HT1080 (cell line): ENCODE data around the gene PDE2A. TPM values are rescaled to one million over a fixed set of nuclear protein-coding genes. Genes with fewer than 3 reads are reported as not detected.

Source experiments
- DNase-seq: peaks from one replicate; pipeline ENCODE4 v3.0.0-alpha.2; 2015; ENCODE audit warnings: low read depth
- total RNA-seq: library from RNA; depleted of rRNA; stranded (reverse); fragments of >200 nt; shearing (Covaris generic); gene quantifications from 2 replicates; pipeline ENCODE4 v1.2.3, GENCODE V29; 2014

The PDE2A gene
- total RNA-seq, 1 experiment from 2014 or later, result 7.7 TPM

GRCh38 chr11:72661486-72661885, 12.7 kb downstream of the PDE2A start:
- no peak for DNase-seq

GRCh38 chr11:72658989-72659640, 15.1 kb downstream of the PDE2A start:
- no peak for DNase-seq

GRCh38 chr11:72657411-72658100, 16.7 kb downstream of the PDE2A start:
- DNase-seq, result no peak

- no peak for DNase-seq
Observed at GRCh38 chr11:72655896-72656464, 18.2 kb downstream of the PDE2A start.

GRCh38 chr11:72655014-72655413, 19.2 kb downstream of the PDE2A start:
- no peak for DNase-seq

- DNase-seq, result no peak
Observed at GRCh38 chr11:72653649-72654048, 20.6 kb downstream of the PDE2A start.

- no peak for DNase-seq
Observed at GRCh38 chr11:72652873-72653630, 21.2 kb downstream of the PDE2A start.

- no peak for DNase-seq
Observed at GRCh38 chr11:72652133-72652532, 22.1 kb downstream of the PDE2A start.

GRCh38 chr11:72649215-72649976, 24.8 kb downstream of the PDE2A start:
- no peak for DNase-seq

- DNase-seq, result no peak
Observed at GRCh38 chr11:72648384-72649136, 25.7 kb downstream of the PDE2A start.

GRCh38 chr11:72647882-72648281, 26.3 kb downstream of the PDE2A start:
- DNase-seq, result no peak

GRCh38 chr11:72646472-72646871, 27.8 kb downstream of the PDE2A start:
- DNase-seq, result no peak

- DNase-seq, result no peak
Observed at GRCh38 chr11:72646024-72646423, 28.2 kb downstream of the PDE2A start.

GRCh38 chr11:72643547-72643946, 30.7 kb downstream of the PDE2A start:
- peak; percentile 89 for DNase-seq

- peak; percentile 75 for DNase-seq
Observed at GRCh38 chr11:72642884-72643522, 31.2 kb downstream of the PDE2A start.

GRCh38 chr11:72642043-72642883, 32.0 kb downstream of the PDE2A start:
- no peak for DNase-seq

- no peak for DNase-seq
Observed at GRCh38 chr11:72641522-72642042, 32.6 kb downstream of the PDE2A start.

- DNase-seq, result no peak
Observed at GRCh38 chr11:72639502-72640375, 34.5 kb downstream of the PDE2A start.
